NCI-H146 (cell line): Measurements from ENCODE around the gene CD160.
A peak's percentile ranks its signal among the peaks of the same experiment; 100 is the strongest.
"Not testable (repeated sequence)": the region's sequence is repeated elsewhere in the genome, so short reads cannot be mapped to it uniquely, and the experiment has no call there.

Source experiments
- DNase-seq: peaks from one replicate; lab custom pipeline; 2025; lab: John Stamatoyannopoulos, UW

The CD160 gene

DNA sequence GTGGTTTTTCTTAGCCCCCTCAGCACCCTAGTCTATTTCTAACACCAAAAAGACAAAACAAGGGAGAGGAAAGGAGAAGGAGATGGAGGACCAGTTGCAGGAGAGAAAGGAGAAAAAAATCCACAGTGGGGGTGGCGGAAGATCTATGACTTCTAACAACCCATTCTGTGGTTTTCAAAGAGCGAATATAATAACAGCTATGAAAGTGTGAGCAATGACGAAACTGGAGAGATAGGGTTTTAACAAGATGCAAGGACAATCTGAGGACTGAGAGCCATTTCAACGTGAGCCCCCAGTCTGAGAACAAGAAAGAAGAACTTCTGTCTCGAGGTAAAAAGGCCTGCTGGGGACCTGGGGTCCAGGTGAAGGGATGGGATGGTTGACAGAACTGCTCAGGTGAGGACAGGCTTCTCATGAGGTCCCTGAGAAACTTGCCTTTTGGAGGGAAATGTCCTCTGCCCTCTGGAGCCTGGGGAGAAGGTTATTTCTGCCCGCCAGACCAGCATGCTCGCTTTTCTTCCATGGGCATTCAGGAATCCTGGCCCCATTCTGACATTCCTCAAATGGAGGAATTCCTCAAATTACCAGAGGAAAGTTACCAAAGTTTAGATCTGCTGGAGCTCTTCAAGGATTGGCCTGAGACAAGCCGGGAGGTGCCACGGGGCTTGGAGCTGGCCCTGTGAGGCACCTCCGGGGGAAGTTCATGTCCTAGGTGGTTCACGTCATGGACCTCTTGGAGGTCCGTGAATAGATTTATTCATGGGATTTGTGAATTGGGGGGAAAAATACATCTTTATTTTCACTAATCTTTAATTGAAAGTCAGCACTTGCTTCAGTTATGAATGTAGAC lies at the start of gene CD160:
Gene CD160 (plus strand): TSS at position 270 of the 850 bp plus-strand sequence. CDS start 8,829 bp downstream, outside the sequence.
- DNase-seq = no peak

DNA sequence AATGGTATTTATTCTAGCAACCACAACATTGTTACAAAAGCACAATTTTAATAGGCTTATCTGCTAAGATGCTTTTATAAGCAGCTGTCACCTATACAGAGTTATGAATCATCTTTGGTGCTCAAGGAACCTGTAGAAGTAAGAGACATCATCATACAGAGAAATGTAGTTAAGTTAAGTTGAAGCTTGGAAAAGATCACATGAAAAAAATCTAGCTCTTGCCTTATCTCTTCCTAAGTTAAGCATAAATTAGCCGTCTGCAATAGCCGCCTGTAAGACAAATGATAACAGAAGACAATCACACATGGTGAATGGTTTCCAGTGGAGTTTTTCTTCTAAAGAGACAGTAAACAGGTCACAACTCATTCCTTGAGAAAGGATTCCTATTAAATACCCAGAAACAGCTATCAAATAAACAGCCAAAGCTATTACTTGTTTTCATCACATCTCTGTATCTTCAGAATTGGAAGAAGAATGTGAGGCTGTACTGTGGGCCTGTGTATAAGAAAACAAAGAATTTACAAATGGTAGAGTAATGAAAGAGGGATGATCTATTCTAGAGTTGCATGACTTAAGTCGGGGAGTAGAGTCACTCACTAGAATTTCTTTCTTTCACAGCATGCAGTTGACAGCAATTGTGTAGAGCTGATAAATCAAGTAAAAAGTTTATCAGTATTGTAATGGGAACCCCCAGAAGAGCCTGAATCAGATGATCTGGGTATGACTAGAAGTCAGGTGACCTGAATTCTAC lies 48.1 kb upstream of the CD160 start:
- not testable (repeated sequence) for DNase-seq

DNA sequence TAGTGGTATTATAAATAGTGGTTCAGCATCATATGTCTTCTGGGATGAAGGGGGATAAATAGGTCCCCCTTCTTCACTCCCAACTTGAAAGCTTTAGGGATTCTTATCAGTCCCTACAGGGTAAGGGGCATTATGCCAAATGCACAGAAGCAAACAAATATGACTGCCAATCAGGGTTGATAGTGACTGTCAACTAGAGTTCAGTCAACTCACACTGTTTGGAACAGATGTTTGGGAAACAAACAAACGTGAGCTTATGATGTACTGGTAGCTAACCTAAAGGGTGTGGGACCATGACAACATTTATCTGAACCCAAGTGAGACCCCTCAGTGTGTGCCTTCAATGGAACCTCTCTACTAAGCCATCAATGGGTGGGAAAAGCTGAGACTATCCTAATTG lies 46.1 kb upstream of the CD160 start:
- not testable (repeated sequence) for DNase-seq

DNA sequence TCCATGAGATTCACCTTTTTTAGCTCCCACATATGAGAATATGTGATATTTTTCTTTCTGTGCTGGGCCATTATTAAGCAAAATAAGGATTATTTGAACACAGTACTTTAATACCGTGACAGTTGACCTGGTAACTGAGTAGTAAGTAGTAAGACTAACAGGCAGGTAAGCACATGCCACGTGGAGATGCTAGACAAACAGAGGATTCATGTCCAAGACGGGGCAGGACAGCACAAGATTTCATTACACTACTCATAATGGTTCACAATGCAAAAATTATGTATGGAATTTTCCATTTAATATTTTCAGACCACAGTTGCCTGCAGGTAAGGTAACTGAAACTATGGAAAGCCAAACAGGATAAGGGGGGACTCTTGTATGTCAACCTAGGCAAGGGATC lies 34.4 kb upstream of the CD160 start:
- DNase-seq = not testable (repeated sequence)

GRCh38 chr1:145686078-145686477 lies 33.2 kb upstream of the CD160 start:
- not testable (repeated sequence) for DNase-seq

DNA sequence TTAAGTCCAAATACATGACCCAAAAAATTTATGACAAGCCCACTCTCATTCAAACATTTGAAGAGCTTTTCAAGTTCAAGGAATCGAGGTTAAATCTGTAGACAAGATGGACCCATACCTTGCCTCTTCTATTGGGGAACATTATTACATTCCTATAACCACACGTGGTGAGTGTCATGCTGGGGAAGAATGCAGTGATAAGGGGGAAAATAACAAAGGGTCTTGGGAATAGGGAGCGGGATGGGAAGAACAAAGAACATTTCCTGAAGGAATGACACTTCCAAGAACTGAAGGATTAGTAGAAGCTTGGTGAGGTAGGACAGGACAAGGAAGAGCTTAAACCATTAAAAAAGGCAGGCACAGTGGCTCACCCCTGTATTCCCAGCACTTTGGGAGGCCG lies 31.0 kb upstream of the CD160 start:
- DNase-seq = no peak

GRCh38 chr1:145688924-145689323 lies 30.4 kb upstream of the CD160 start:
- no peak for DNase-seq

DNA sequence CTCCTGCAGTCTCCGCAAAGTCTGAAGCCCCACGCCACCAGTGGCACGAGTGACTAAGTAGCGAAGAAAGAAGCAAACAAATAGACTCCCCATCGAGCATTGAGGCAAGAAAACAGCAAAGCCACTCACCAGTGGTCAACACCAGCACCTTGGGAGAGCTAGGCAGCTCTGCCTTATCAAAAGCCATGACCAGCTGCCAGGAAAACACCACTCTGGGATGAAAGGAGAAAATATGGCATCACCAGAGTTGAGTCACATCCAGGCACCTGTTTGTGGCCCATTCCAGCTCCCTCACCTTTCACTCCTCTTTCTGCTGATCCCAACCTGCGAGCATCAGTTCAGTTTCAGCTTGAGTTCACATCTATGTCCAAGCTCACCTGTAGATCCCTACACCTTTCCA lies 29.4 kb upstream of the CD160 start:
- DNase-seq = no peak

- no peak for DNase-seq
Observed at GRCh38 chr1:145690587-145691558, 28.4 kb upstream of the CD160 start.

DNA sequence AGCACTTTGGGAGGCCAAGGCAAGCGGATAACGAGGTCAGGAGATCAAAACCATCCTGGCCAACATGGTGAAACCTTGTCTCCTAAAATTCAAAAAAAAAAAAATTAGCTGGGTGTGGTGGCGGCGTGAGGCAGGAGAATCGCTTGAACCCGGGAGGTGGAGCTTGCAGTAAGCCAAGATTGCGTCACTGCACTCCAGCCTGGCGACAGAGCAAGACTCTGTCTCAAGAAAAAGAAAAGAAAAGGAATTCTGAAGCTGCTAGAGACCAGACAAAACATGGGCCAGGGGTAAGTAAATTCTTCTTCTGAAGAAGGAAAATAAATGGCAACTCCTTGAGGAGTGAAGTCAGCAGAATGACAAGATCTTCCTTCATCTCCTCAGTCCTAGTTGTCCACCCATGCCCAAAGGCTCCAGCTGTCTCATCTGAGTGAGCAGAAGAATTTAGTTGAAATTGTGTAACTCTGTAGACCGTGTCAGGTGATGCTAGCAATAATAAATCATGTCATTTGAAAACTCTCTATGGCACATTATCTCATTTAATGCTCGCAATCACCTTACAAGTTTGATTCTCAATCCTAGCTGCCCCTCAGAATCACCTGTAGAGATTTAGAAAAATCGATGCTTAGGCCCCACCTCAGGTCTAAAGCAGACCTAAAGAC lies 26.4 kb upstream of the CD160 start:
- no peak for DNase-seq

DNA sequence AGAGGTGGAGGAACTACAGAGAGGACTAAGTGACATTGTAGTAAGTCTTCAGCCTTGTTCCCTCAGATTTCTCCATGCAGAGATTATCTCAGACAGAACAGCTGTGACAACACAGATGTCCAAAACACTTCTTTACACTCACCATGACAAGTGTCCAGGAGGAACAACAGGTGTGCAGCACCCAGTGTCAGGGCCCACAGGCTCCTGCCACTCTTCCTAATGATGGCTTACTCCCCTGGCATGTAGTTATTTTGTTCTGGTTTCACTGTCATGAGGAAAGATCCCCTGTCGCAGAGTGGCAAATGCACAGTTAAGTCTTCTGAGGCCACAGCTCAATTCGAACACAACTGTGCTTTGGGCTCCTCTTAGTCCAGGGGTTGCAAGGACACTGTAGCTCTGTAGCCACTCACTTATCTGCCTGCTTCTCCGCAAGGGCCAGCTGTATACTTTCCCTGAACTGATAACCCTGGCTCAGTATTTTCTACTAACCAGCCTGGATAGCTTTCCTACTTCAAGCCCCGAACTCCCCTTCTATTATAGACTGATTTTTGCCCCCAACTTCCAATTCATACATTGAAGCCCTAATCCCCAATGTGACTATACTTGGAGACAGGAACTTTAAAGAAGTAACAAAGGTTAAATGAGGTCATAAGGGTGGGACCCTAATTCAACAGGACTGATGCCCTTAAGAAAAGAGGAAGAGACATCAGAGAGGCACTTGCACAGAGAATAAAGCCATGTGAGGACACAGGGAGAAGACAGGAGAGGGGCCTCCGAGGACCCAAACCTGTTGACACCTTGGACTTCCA lies 23.3 kb upstream of the CD160 start:
- DNase-seq = peak; percentile 33

GRCh38 chr1:145696630-145696960 lies 22.7 kb upstream of the CD160 start:
- DNase-seq = no peak

DNA sequence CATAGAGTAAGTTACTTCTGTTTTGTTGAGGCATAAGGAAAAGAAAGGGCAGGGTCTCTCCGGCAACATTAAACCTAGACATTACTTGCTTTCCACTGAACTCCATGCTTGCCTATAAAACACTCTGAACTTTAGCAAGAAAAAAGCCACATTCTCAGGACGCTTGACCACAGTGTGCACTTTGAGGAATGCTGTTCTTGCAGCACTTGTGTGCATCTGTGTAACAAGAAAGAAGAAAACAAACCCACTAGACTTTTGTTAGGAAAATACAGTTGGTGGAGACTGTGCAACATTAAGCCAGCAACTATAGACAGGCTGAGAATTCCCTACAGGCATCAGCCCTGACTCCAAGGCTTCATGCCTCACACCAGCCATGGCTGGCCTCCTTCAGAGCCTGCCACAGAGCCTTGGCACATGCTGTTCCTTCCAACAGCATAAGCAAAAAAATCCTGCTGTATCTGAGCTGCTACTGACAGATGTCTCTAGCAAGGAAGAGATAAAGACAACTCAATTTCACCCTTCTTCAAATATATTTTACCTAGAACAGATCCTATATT lies 17.9 kb upstream of the CD160 start:
- DNase-seq = no peak

GRCh38 chr1:145702052-145702451 lies 17.2 kb upstream of the CD160 start:
- DNase-seq = no peak

DNA sequence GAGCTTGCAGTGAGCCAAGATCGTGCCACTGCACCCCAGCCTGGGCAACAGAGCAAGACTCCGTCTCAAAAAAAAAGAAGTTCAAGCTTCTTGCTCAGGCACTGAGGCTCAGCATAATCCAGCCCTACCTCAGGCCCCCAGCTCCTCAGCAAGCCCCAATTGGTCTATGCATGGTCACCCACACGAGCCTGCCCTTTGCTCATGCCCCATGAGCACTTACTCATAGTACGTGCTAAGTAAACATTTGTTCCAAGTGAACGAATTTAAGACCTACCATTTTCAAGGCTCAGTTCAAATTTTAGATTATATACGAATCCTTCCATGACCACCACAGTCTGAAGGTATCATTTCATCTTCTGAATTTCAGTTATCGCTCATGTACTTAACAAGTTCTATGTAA lies 16.5 kb upstream of the CD160 start:
- no peak for DNase-seq

GRCh38 chr1:145705622-145706021 lies 13.7 kb upstream of the CD160 start:
- no peak for DNase-seq

DNA sequence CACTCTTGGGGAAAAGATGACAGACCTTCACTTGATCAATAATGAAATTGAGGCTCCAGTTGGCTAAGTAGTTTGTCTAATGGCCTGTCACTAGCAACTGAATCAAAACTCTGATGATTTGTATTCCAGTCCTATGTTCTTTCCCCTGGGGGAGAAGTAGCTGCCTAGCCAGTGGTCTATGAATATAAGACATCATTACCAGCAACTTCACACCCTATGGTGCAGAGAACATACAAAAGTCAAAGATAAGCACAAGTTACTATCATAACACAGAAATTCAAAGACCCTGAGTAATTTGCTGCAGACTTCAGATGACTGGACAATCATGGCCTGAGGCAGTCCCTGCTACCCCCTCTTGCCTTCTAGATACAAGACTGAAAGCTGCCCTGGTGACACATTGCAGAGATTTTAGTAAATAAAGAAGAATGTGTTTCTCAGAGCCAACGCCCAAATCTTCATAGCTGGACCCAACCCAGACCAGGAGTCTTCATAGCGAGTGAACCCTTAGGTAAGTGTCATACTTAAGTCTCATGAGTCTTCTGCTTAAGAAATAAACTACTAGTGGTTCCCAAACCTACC lies 13.1 kb upstream of the CD160 start:
- no peak for DNase-seq

GRCh38 chr1:145707183-145707867 lies 12.0 kb upstream of the CD160 start, which contains the start of gene PDZK1:
PDZK1 (minus strand) TSS chr1:145707368; CDS start chr1:145688021, 19,347 bp downstream.
- peak; percentile 72 for DNase-seq

DNA sequence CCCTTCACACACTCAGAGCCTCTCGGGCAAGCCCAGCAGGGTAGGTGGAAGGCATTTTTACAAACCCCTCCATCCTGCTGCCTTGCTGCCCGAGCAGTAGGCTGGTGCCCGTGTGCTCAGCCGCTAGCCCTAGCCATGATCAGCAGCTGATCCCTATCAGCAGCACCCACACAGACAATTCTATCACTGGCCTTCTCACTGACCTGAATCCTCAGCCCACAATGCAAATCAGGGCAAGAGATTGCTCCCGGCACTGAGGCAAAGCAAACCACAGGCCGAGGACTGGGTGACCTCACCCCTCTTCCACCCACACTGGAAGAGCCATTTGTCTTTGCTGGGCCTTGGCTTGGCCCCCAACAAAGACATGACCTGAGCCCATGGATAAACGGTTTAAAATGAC lies 11.2 kb upstream of the CD160 start:
- DNase-seq = peak; percentile 5
